B cell (primary cell): ENCODE data around the gene NUP214. TPM values are rescaled to one million over a fixed set of nuclear protein-coding genes. Genes with fewer than 3 reads are reported as not detected.

Source experiments
- ATAC-seq: fragments of 200-7000 bp; cut with Tn5 transposase; one replicate; pipeline ENCODE4 v1.10.0; 2021; ENCODE audit warnings: low read depth, mild to moderate bottlenecking, moderate number of reproducible peaks, moderate library complexity
- CTCF ChIA-PET: fragments of 350-600 bp; sonication (Branson Sonifier 250); formaldehyde crosslinking; loops from one replicate; lab custom pipeline; 2021; ENCODE audit warnings: antibody characterized with exemption, inconsistent platforms; lab: Charles Lee
- POLR2A ChIA-PET: fragments of 350-600 bp; sonication (Branson Sonifier 250); formaldehyde crosslinking; loops from one replicate; lab custom pipeline; 2021; ENCODE audit warnings: antibody characterized with exemption; lab: Charles Lee
- DNase-seq: peaks from one replicate; pipeline ENCODE4 v3.0.0; 2013
- H2AFZ ChIP-seq: 2 replicates; pipeline ENCODE4 v1.6.1; 2012; ENCODE audit warnings: mild to moderate bottlenecking, low read depth, low read length; ENCODE audit not compliant: insufficient read depth, poor library complexity, severe bottlenecking
- H3K27ac ChIP-seq, 2 donors: 1 replicate in 1 of 2; 2 replicates in 1 of 2; pipeline ENCODE4 v1.5.1; 2012 to 2013; ENCODE audit warnings: low read length in 2 of 2, mild to moderate bottlenecking in 2 of 2, moderate library complexity in 1 of 2
- H3K27me3 ChIP-seq, 4 experiments: fragments of 200-600 bp in 1 of 4; sonication (generic) in 1 of 4; replicated peaks in 1 of 4; 1 replicate in 2 of 4; 2 replicates in 2 of 4; pipeline versions ENCODE4 v1.6.1 to v1.7.0; 2013 to 2016; ENCODE audit warnings: low read length in 3 of 4, mild to moderate bottlenecking in 2 of 4, mixed read lengths in 1 of 4, moderate library complexity in 1 of 4; ENCODE audit not compliant: insufficient read depth in 4 of 4, control insufficient read depth in 3 of 4; ENCODE audit errors: control extremely low read depth in 1 of 4
- H3K36me3 ChIP-seq, 2 experiments: replicated peaks in 1 of 2; 1 replicate in 1 of 2; 2 replicates in 1 of 2; pipeline versions ENCODE4 v1.6.1 to v1.7.1; 2013; ENCODE audit warnings: low read length in 1 of 2; ENCODE audit not compliant: insufficient read depth in 2 of 2, control insufficient read depth in 1 of 2; ENCODE audit errors: control extremely low read depth in 1 of 2, extremely low read depth in 1 of 2
- H3K4me1 ChIP-seq, 2 donors: fragments of 200-600 bp in 1 of 2; sonication (generic) in 1 of 2; 1 replicate in 1 of 2; 2 replicates in 1 of 2; pipeline versions ENCODE4 v1.5.1 to v1.6.1; 2013 to 2017; ENCODE audit warnings: low read length in 2 of 2; ENCODE audit not compliant: control insufficient read depth in 2 of 2, insufficient read depth in 2 of 2
- H3K4me2 ChIP-seq: replicated peaks from 2 replicates; pipeline ENCODE3; 2012; ENCODE audit warnings: mild to moderate bottlenecking, low read depth, low read length; ENCODE audit not compliant: poor library complexity, severe bottlenecking
- H3K4me3 ChIP-seq, 5 experiments: fragments of 200-600 bp in 1 of 5; sonication (generic) in 1 of 5; 1 replicate in 3 of 5; 2 replicates in 2 of 5; pipeline versions ENCODE4 v1.5.1 to v1.7.0; 2011 to 2016; ENCODE audit warnings: low read length in 4 of 5, mild to moderate bottlenecking in 4 of 5, low read depth in 2 of 5, control low read depth in 1 of 5, moderate library complexity in 1 of 5; ENCODE audit not compliant: insufficient read depth in 1 of 5; ENCODE audit errors: control extremely low read depth in 1 of 5, extremely low read depth in 1 of 5
- H3K79me2 ChIP-seq: fragments of 200-600 bp; sonication (generic); one replicate; pipeline ENCODE4 v1.6.0; 2016; ENCODE audit warnings: low read length; ENCODE audit not compliant: control insufficient read depth, insufficient read depth
- H3K9ac ChIP-seq: fragments of 200-600 bp; sonication (generic); 2 replicates; pipeline ENCODE4 v1.6.1; 2017; ENCODE audit warnings: mild to moderate bottlenecking, low read length, moderate library complexity
- H3K9me3 ChIP-seq, 3 donors: one replicate each; pipeline versions ENCODE4 v1.6.1 to v1.7.1; 2013; ENCODE audit warnings: low read length in 2 of 3; ENCODE audit not compliant: control insufficient read depth in 2 of 3, insufficient read depth in 1 of 3; ENCODE audit errors: control extremely low read depth in 1 of 3
- H4K20me1 ChIP-seq: 2 replicates; pipeline ENCODE4 v1.6.0; 2012; ENCODE audit warnings: mild to moderate bottlenecking, low read length; ENCODE audit not compliant: insufficient read depth, control insufficient read depth, poor library complexity, severe bottlenecking
- H3K27ac Mint-ChIP-seq: one replicate; pipeline ENCODE4 v1.8.0; 2021; ENCODE audit warnings: mixed read lengths
- H3K27me3 Mint-ChIP-seq: one replicate; pipeline ENCODE4 v1.8.0; 2021; ENCODE audit warnings: mixed read lengths
- H3K4me1 Mint-ChIP-seq: one replicate; pipeline ENCODE4 v1.8.0; 2021; ENCODE audit warnings: mixed read lengths
- H3K4me3 Mint-ChIP-seq: one replicate; pipeline ENCODE4 v1.8.0; 2021; ENCODE audit warnings: mixed read lengths
- H3K9me3 Mint-ChIP-seq: one replicate; pipeline ENCODE4 v1.8.0; 2022; ENCODE audit warnings: mixed read lengths; ENCODE audit not compliant: insufficient read depth
- EZH2 ChIP-seq: IDR thresholded peaks from 2 replicates; pipeline ENCODE4 v1.6.1; 2012; ENCODE audit warnings: borderline replicate concordance, low read depth, mild to moderate bottlenecking, moderate library complexity, low read length; ENCODE audit not compliant: insufficient read depth, poor library complexity, severe bottlenecking
- WGBS: methylation state at CpG from one replicate; pipeline ENCODE4 v1.1.5; 2013; ENCODE audit warnings: missing lambda C conversion rate; ENCODE audit not compliant: insufficient coverage; 5-methylcytosine and 5-hydroxymethylcytosine counted together
- intact Hi-C: fragments of 100-400 bp; cut with micrococcal nuclease; formaldehyde crosslinking; loops from one replicate; pipeline ENCODE4 v1.10.0; 2022
- polyA plus RNA-seq: library from polyadenylated mRNA; depleted of rRNA; stranded (reverse); fragments of >200 nt; gene quantifications from 2 replicates; pipeline ENCODE4 v1.2.3, GENCODE V29; 2012
- total RNA-seq, 2 donors: library from RNA; stranded (reverse); fragments of 120-200 nt in 1 of 2; gene quantifications; 1 replicate in 1 of 2; 2 replicates in 1 of 2; pipeline versions ENCODE4 v1.2.3 to v1.2.4, GENCODE V29; 2013 to 2022
- TF ChIP-seq, protein P1 (sequence below): fragments of 200-600 bp; IDR thresholded peaks from one replicate; pipeline ENCODE4 v1.8.0; 2022; ENCODE audit warnings: antibody characterized with exemption, mild to moderate bottlenecking

Gene NUP214
- total and polyA plus RNA-seq, 2 donors (not counting 1 experiment from before 2014, with no cell fraction given) = 19.0 to 94.6 TPM

DNA sequence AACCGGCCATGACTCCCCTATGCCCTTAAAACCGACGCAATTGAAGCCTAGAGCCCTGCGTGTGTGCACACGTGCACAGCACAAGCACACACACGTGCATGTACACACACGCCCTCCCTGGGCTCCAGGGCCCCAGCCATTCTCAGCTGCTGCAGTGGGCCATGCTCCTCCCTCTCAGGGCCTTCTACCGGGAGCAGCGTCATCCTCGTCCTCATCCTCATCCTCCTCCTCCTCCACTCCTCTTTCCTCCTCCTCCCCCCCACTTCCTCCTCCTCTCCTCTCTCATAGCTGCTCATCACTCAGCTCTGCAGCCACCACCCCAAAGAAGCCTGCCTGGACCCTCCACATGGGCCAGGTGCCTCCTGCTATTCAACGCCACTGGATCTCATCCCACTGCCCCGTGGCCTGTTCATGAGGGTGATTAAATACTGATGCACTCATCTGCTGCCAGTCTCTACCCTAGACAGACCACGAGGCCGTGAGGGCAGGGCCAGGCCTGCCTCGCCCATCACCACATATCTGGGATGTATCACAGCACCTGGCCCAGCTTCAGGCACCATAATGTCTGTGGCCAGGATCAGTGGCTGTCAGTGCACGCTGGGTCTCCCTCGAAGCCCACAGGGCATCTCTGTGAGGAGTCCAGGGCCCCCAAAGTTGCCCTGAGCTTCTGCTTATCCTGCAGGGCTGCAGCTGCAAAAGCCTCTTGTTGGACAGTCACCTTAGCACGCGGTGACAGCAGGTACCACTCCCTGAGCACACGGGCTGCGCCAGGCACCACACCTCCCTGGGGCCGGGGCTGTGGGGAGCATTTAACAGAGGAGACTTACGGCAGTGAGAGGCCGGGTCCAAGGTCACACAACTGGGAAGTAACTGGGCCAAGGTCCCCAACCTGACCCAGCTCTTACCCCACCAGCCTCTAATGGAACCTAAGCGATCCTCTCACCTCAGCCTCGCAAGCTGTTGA, 141.2 kb downstream of the NUP214 start:
- Histone ChIP-seq H3K27ac (peak overlapping the region; percentile 44 to 91), H3K4me1 (peaks cover 81 to 89% of the 10 kb centered on the region in 2 donors), H3K4me2 (peak overlapping the region; percentile 63), H2AFZ (no peak overlapping the region), H3K27me3 (no peaks in the 10 kb centered on the region), H3K79me2 (peaks cover 93% of the 10 kb centered on the region), H3K9me3 (no peaks in the 10 kb centered on the region), H3K4me3 (peak overlapping the region in 1 of 5 experiments; percentile 20), H3K36me3 (peaks cover 0 to 30% of the 10 kb centered on the region in 2 experiments), H4K20me1 (peaks cover 11% of the 10 kb centered on the region), H3K9ac (no peak overlapping the region)
- DNase-seq = peak; percentile 13
- TF ChIP-seq, protein P1, sequence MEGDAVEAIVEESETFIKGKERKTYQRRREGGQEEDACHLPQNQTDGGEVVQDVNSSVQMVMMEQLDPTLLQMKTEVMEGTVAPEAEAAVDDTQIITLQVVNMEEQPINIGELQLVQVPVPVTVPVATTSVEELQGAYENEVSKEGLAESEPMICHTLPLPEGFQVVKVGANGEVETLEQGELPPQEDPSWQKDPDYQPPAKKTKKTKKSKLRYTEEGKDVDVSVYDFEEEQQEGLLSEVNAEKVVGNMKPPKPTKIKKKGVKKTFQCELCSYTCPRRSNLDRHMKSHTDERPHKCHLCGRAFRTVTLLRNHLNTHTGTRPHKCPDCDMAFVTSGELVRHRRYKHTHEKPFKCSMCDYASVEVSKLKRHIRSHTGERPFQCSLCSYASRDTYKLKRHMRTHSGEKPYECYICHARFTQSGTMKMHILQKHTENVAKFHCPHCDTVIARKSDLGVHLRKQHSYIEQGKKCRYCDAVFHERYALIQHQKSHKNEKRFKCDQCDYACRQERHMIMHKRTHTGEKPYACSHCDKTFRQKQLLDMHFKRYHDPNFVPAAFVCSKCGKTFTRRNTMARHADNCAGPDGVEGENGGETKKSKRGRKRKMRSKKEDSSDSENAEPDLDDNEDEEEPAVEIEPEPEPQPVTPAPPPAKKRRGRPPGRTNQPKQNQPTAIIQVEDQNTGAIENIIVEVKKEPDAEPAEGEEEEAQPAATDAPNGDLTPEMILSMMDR = no peak
- TF ChIP-seq EZH2 = no peak
- WGBS = 79% methylated on average over 18 of the region's 26 CpGs
- H3K27me3 Mint-ChIP-seq = no peaks in the 10 kb centered on the region
- intact Hi-C loops = no loop called here
- no peaks in the 10 kb centered on the region for H3K9me3 Mint-ChIP-seq
- H3K27ac Mint-ChIP-seq = peak overlapping the region; percentile 87
- CTCF ChIA-PET = interaction anchor here (1.1 to 2.4 kb wide), 4 partner anchors 10 to 87 kb away, joined by 3 to 13 read pairs (median 4); no protein-coding TSS in a partner anchor
- POLR2A ChIA-PET = interaction anchor here (0.5 to 2.8 kb wide), 5 partner anchors 9 to 1117 kb away, joined by 3 to 33 read pairs (median 5); no protein-coding TSS in a partner anchor
- H3K4me1 Mint-ChIP-seq = peaks cover 74% of the 10 kb centered on the region
- ATAC-seq = no peak
- H3K4me3 Mint-ChIP-seq = peak overlapping the region; percentile 32
